H1 (cell line): ENCODE results near the gene FTSJ3. TPM values are rescaled to one million over a fixed set of nuclear protein-coding genes. Genes with fewer than 3 reads are reported as not detected.

Experiments
- CTCF ChIA-PET: fragments of 300-600 bp; sonication (Branson Sonifier 250); formaldehyde crosslinking; loops from one replicate; lab custom pipeline; 2021; ENCODE audit not compliant: partially characterized antibody; lab: Charles Lee
- POLR2A ChIA-PET: fragments of 300-600 bp; sonication (Branson Sonifier 250); formaldehyde crosslinking; loops from one replicate; lab custom pipeline; 2021; ENCODE audit warnings: inconsistent platforms; ENCODE audit not compliant: partially characterized antibody; lab: Charles Lee
- DNase-seq, 2 experiments: peaks; one replicate each; pipeline versions ENCODE4 v3.0.0 to v3.0.0-alpha.2; 2010 to 2022; ENCODE audit warnings: low spot score in 2 of 2, low read depth in 1 of 2, mixed read lengths in 1 of 2
- FAIRE-seq: peaks from 2 replicates; lab custom pipeline; 2011; peaks lifted over from hg19 to GRCh38; lab: Jason Lieb, UNC
- H2AFZ ChIP-seq: 2 replicates; pipeline ENCODE4 v1.8.1; 2012; ENCODE audit warnings: low read length, inconsistent platforms
- H2AK5ac ChIP-seq: 2 replicates; pipeline ENCODE4 v1.6.1; 2013; ENCODE audit warnings: low read depth, low read length
- H2BK120ac ChIP-seq: replicated peaks from 2 replicates; pipeline ENCODE3; 2013; ENCODE audit warnings: low read depth, low read length, inconsistent platforms
- H2BK12ac ChIP-seq: 2 replicates; pipeline ENCODE4 v1.6.1; 2013; ENCODE audit warnings: low read depth, low read length
- H2BK15ac ChIP-seq: 2 replicates; pipeline ENCODE4 v1.6.1; 2013; ENCODE audit warnings: low read length
- H2BK20ac ChIP-seq: 2 replicates; pipeline ENCODE4 v1.6.1; 2013; ENCODE audit warnings: low read length
- H2BK5ac ChIP-seq: 2 replicates; pipeline ENCODE4 v1.6.1; 2013; ENCODE audit warnings: low read depth, low read length
- H3K14ac ChIP-seq: 2 replicates; pipeline ENCODE4 v1.6.1; 2013; ENCODE audit warnings: inconsistent platforms; ENCODE audit not compliant: insufficient read length
- H3K18ac ChIP-seq: 2 replicates; pipeline ENCODE4 v1.6.1; 2013; ENCODE audit warnings: low read length; ENCODE audit errors: extremely low read depth
- H3K23ac ChIP-seq: 2 replicates; pipeline ENCODE4 v1.6.1; 2013; ENCODE audit warnings: inconsistent platforms; ENCODE audit not compliant: insufficient read length
- H3K23me2 ChIP-seq: 2 replicates; pipeline ENCODE4 v1.6.1; 2013; ENCODE audit warnings: low read depth, low read length
- H3K27ac ChIP-seq: 2 replicates; pipeline ENCODE4 v1.6.1; 2011; ENCODE audit warnings: low read depth, low read length, inconsistent platforms
- H3K27me3 ChIP-seq, 4 experiments: replicated peaks in 1 of 4; 1 replicate in 1 of 4; 2 replicates in 3 of 4; pipeline versions ENCODE4 v1.6.1 to v1.8.1; 2011 to 2013; ENCODE audit warnings: low read length in 3 of 4, mild to moderate bottlenecking in 3 of 4, inconsistent platforms in 2 of 4, mixed read lengths in 2 of 4, moderate library complexity in 1 of 4; ENCODE audit not compliant: control insufficient read depth in 3 of 4, insufficient read depth in 3 of 4; ENCODE audit errors: extremely low read depth in 1 of 4
- H3K36me3 ChIP-seq, 4 experiments: 2 replicates each; pipeline versions ENCODE4 v1.6.1 to v1.8.1; 2011 to 2013; ENCODE audit warnings: mild to moderate bottlenecking in 4 of 4, low read length in 3 of 4, moderate library complexity in 2 of 4, control low read depth in 1 of 4, inconsistent platforms in 1 of 4; ENCODE audit not compliant: insufficient read depth in 4 of 4, control insufficient read depth in 2 of 4
- H3K4ac ChIP-seq: replicated peaks from 2 replicates; pipeline ENCODE3; 2013; ENCODE audit warnings: low read length, low read depth, mixed read lengths, inconsistent platforms; ENCODE audit not compliant: insufficient read length
- H3K4me1 ChIP-seq, 4 experiments: replicated peaks in 1 of 4; 1 replicate in 1 of 4; 2 replicates in 3 of 4; pipeline versions ENCODE4 v1.6.1 to v1.8.1; 2011 to 2013; ENCODE audit warnings: low read length in 3 of 4, inconsistent platforms in 2 of 4, mixed read lengths in 1 of 4; ENCODE audit not compliant: insufficient read depth in 4 of 4, control insufficient read depth in 3 of 4
- H3K4me2 ChIP-seq, 2 experiments: 2 replicates each; pipeline versions ENCODE4 v1.6.1 to v1.8.1; 2011 to 2013; ENCODE audit warnings: low read depth in 2 of 2, low read length in 2 of 2, control low read depth in 1 of 2, inconsistent platforms in 1 of 2, mild to moderate bottlenecking in 1 of 2; ENCODE audit not compliant: insufficient read depth in 1 of 2
- H3K4me3 ChIP-seq, 4 experiments: fragments of 200-600, 300-600 bp in 1 of 4; sonication (generic), shearing (Covaris generic), sonication (Bioruptor Twin) in 1 of 4; 2 replicates each; pipeline versions ENCODE4 v1.5.1 to v1.8.1; 2011 to 2016; ENCODE audit warnings: low read length in 4 of 4, low read depth in 3 of 4, control low read depth in 2 of 4, inconsistent platforms in 2 of 4, mild to moderate bottlenecking in 2 of 4, mixed read lengths in 1 of 4, moderate library complexity in 1 of 4; ENCODE audit not compliant: insufficient read depth in 2 of 4; ENCODE audit errors: extremely low read depth in 1 of 4
- H3K56ac ChIP-seq: replicated peaks from 2 replicates; pipeline ENCODE3; 2013; ENCODE audit warnings: low read depth, mild to moderate bottlenecking, mixed read lengths, low read length, inconsistent platforms; ENCODE audit not compliant: insufficient read length
- H3K79me1 ChIP-seq: 2 replicates; pipeline ENCODE4 v1.6.1; 2013; ENCODE audit warnings: low read depth, low read length, control low read depth
- H3K79me2 ChIP-seq, 2 experiments: 2 replicates each; pipeline versions ENCODE4 v1.6.1 to v1.8.1; 2012 to 2013; ENCODE audit warnings: low read length in 2 of 2, mild to moderate bottlenecking in 2 of 2, inconsistent platforms in 1 of 2; ENCODE audit not compliant: insufficient read depth in 2 of 2, control insufficient read depth in 1 of 2
- H3K9ac ChIP-seq, 4 experiments: replicated peaks in 1 of 4; 1 replicate in 1 of 4; 2 replicates in 3 of 4; pipeline versions ENCODE4 v1.6.1 to v1.8.1; 2011 to 2013; ENCODE audit warnings: low read depth in 3 of 4, low read length in 3 of 4, control low read depth in 2 of 4, mild to moderate bottlenecking in 2 of 4, moderate library complexity in 2 of 4, inconsistent platforms in 1 of 4; ENCODE audit errors: extremely low read depth in 1 of 4
- H3K9me3 ChIP-seq, 2 experiments: 2 replicates each; pipeline versions ENCODE4 v1.6.1 to v1.8.1; 2012 to 2013; ENCODE audit warnings: mild to moderate bottlenecking in 2 of 2, moderate library complexity in 2 of 2, control low read depth in 1 of 2, inconsistent platforms in 1 of 2, low read depth in 1 of 2, low read length in 1 of 2, mixed read lengths in 1 of 2; ENCODE audit not compliant: insufficient read depth in 2 of 2
- H4K20me1 ChIP-seq, 2 experiments: replicated peaks in 1 of 2; 2 replicates each; pipeline versions ENCODE3 to v1.8.1; 2011 to 2013; ENCODE audit warnings: inconsistent platforms in 2 of 2, low read length in 2 of 2, mild to moderate bottlenecking in 1 of 2; ENCODE audit not compliant: insufficient read depth in 2 of 2, control insufficient read depth in 1 of 2
- H4K5ac ChIP-seq: 2 replicates; pipeline ENCODE4 v1.6.1; 2013; ENCODE audit warnings: low read length, low read depth, mixed read lengths, inconsistent platforms; ENCODE audit not compliant: insufficient read length
- H4K8ac ChIP-seq: 2 replicates; pipeline ENCODE4 v1.8.0; 2013; ENCODE audit warnings: mild to moderate bottlenecking, moderate library complexity, low read length, inconsistent platforms; ENCODE audit not compliant: insufficient read depth; ENCODE audit errors: extremely low read depth
- H4K91ac ChIP-seq: replicated peaks from 2 replicates; pipeline ENCODE3; 2013; ENCODE audit warnings: low read length, mixed read lengths, inconsistent platforms; ENCODE audit not compliant: insufficient read length
- KDM5A ChIP-seq: fragments of 200-600 bp; IDR thresholded peaks from 2 replicates; pipeline ENCODE4 v1.7.1; 2012; ENCODE audit warnings: mild to moderate bottlenecking, low read length, inconsistent platforms, mixed read lengths
- POU5F1 ChIP-seq: IDR thresholded peaks from 2 replicates; pipeline ENCODE4 v1.6.1; 2011; ENCODE audit warnings: low read depth, mild to moderate bottlenecking, low read length, moderate library complexity
- RBBP5 ChIP-seq: IDR thresholded peaks from 2 replicates; pipeline ENCODE4 v1.7.1; 2012; ENCODE audit warnings: low read depth, mild to moderate bottlenecking, inconsistent platforms, low read length, moderate library complexity, borderline replicate concordance
- RNF2 ChIP-seq: fragments of 200-900, 300-1000 bp; sonication (generic); IDR thresholded peaks from 2 replicates; pipeline ENCODE4 v1.7.1; 2016; ENCODE audit warnings: borderline replicate concordance, low read depth, mild to moderate bottlenecking, antibody characterized with exemption, low read length; ENCODE audit not compliant: poor library complexity, severe bottlenecking; ENCODE audit errors: missing control alignments
- WGBS, 2 experiments: shearing (Covaris generic) in 1 of 2; methylation state at CpG; one replicate each; pipeline versions ENCODE4 v1.1.6 to v1.1.7; 2013 to 2015; ENCODE audit warnings: low lambda C conversion rate in 2 of 2, mixed read lengths in 2 of 2, inconsistent platforms in 1 of 2, low coverage in 1 of 2, missing lambda C conversion rate in 1 of 2; ENCODE audit not compliant: insufficient replicate concordance in 2 of 2, insufficient coverage in 1 of 2, insufficient read length in 1 of 2; ENCODE audit errors: extremely low coverage in 1 of 2, missing lambda C conversion rate in 1 of 2; 5-methylcytosine and 5-hydroxymethylcytosine counted together
- polyA plus RNA-seq, 7 experiments: library from polyadenylated mRNA; depleted of rRNA in 3 of 7; stranded (reverse) in 5 of 7; unstranded in 2 of 7; fragments of >200 nt in 5 of 7; fragments of 200-250 nt in 2 of 7; gene quantifications; 1 replicate in 5 of 7; 2 replicates in 1 of 7; 4 replicates in 1 of 7; pipeline versions ENCODE4 v1.2.1 to v1.2.3, GENCODE V29; 2011 to 2013; ENCODE audit warnings: missing spikeins in 2 of 7, mixed read lengths in 2 of 7
- total RNA-seq: library from RNA; stranded (reverse); fragmentation: NEBNext Ultra II Directional; extraction: Animal tissue kit (Norgen Biotek cat#: 25700); gene quantifications from 2 replicates; pipeline ENCODE4 v1.2.1, GENCODE V29; 2021

FTSJ3 gene
- total and polyA plus RNA-seq, 2 of the 8 experiments (the other 6 are each of a cell fraction or from before 2014, with no cell fraction given) = 42.7 to 77.2 TPM

DNA sequence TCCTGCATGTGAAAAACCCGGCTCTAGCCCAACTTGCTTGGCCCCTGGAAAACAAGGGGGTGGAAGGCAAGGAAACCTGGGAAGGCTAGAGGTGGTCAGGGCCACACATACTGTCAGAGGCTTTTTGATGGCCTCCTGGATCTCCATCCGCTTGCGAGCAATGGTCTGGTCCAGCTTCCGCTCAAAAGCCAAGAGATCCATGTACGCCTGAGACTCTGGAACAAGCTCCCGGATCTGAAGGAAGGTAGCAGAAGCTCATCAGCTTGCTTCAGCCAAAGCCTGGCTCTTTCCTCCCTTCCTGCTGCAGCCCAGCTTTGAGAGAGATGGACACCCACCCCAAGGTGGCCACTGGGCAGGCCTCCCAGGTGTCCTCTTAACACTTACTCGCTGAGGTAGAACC is 9.3 kb upstream of the FTSJ3 start:
- H2BK12ac ChIP-seq = no peak overlapping the region
- no peak overlapping the region for H4K91ac ChIP-seq
- H2AFZ ChIP-seq = no peak overlapping the region
- H3K27me3 ChIP-seq = no peaks in the 10 kb centered on the region
- TF ChIP-seq RBBP5 (no peak), RNF2 (no peak), KDM5A (no peak), POU5F1 (no peak)
- TF ChIP-seq, all 59 proteins: peak for 0
- Histone ChIP-seq H3K79me2 (peaks cover 11 to 41% of the 10 kb centered on the region in 2 experiments), H3K9ac (no peak overlapping the region), H3K79me1 (peaks cover 20% of the 10 kb centered on the region), H2BK5ac (no peak overlapping the region), H3K14ac (no peak overlapping the region), H3K4me3 (no peak overlapping the region), H2BK20ac (no peak overlapping the region), H3K9me3 (no peaks in the 10 kb centered on the region), H2BK15ac (no peak overlapping the region), H3K4me1 (peaks cover 3 to 28% (median 26%) of the 10 kb centered on the region in 4 experiments), H2AK5ac (no peak overlapping the region), H3K27ac (no peak overlapping the region), H2BK120ac (no peak overlapping the region), H3K4me2 (no peak overlapping the region), H4K20me1 (peaks cover 3 to 13% of the 10 kb centered on the region in 2 experiments), H3K23ac (no peak overlapping the region), H3K18ac (no peak overlapping the region), H3K4ac (no peak overlapping the region), H4K5ac (no peak overlapping the region), H3K23me2 (peaks cover 7% of the 10 kb centered on the region), H3K36me3 (peaks cover 17 to 33% (median 29%) of the 10 kb centered on the region in 4 experiments), H4K8ac (no peak overlapping the region), H3K56ac (no peak overlapping the region)
- POLR2A ChIA-PET = interaction anchor here (27.8 to 32.3 kb wide), 2 partner anchors 16 to 54 kb away, joined by 481 to 593 read pairs; partner anchors contain the start of genes CCDC47, DDX42, FTSJ3 and PSMC5
- CTCF ChIA-PET = interaction anchor here (1.1 to 2.9 kb wide), 4 partner anchors 8 to 29 kb away, joined by 4 to 15 read pairs (median 8); no protein-coding TSS in a partner anchor
- FAIRE-seq (no peak), DNase-seq (no peak)
- 93% methylated on average over 6 of the region's 7 CpGs; no CpG with 5 or more reads in 1 of the 2 experiments for WGBS, 2 experiments
